SH-SY5Y (cell line): ENCODE measurements around the gene GABRA1.

Source experiments
- GATA2 ChIP-seq: IDR thresholded peaks from 2 replicates; pipeline ENCODE4 v1.6.1; 2011; ENCODE audit warnings: mild to moderate bottlenecking, low read depth, low read length
- GATA3 ChIP-seq: IDR thresholded peaks from 2 replicates; pipeline ENCODE4 v1.6.1; 2011; ENCODE audit warnings: low read depth, mild to moderate bottlenecking, low read length, moderate library complexity

GABRA1 gene

GRCh38 chr5:161847941-161848391, at the start of gene GABRA1:
GABRA1 (plus strand) TSS chr5:161848120; CDS start chr5:161850811, 2,691 bp downstream.
- TF ChIP-seq GATA2 (no peak), GATA3 (no peak)

GRCh38 chr5:161799316-161799715, 48.6 kb upstream of the GABRA1 start:
- TF ChIP-seq GATA3 = no peak
- TF ChIP-seq GATA2 = no peak

GRCh38 chr5:161804263-161804662, 43.7 kb upstream of the GABRA1 start:
- TF ChIP-seq GATA2 = no peak
- no peak for TF ChIP-seq GATA3

- TF ChIP-seq GATA3 (no peak), GATA2 (no peak)
Observed at GRCh38 chr5:161846746-161847145, 1.2 kb upstream of the GABRA1 start.

- TF ChIP-seq GATA2 (no peak), GATA3 (no peak)
Observed at GRCh38 chr5:161847447-161847846, 473 bp upstream of the GABRA1 start.

- no peak for TF ChIP-seq GATA3
- TF ChIP-seq GATA2 = no peak
Observed at GRCh38 chr5:161850491-161850890, 2.6 kb downstream of the GABRA1 start.

- TF ChIP-seq GATA3 (no peak), GATA2 (no peak)
Observed at GRCh38 chr5:161851691-161852299, 3.9 kb downstream of the GABRA1 start.

- TF ChIP-seq GATA2 (no peak), GATA3 (no peak)
Observed at GRCh38 chr5:161857358-161857757, 9.4 kb downstream of the GABRA1 start.

GRCh38 chr5:161863259-161863658, 15.3 kb downstream of the GABRA1 start:
- TF ChIP-seq GATA3 = no peak
- no peak for TF ChIP-seq GATA2

GRCh38 chr5:161863811-161864210, 15.9 kb downstream of the GABRA1 start:
- TF ChIP-seq GATA2 = no peak
- no peak for TF ChIP-seq GATA3

GRCh38 chr5:161865510-161865909, 17.6 kb downstream of the GABRA1 start:
- no peak for TF ChIP-seq GATA2
- TF ChIP-seq GATA3 = no peak

- TF ChIP-seq GATA3 = no peak
- no peak for TF ChIP-seq GATA2
Observed at GRCh38 chr5:161889971-161890370, 42.1 kb downstream of the GABRA1 start.

GRCh38 chr5:161895514-161895913, 47.6 kb downstream of the GABRA1 start:
- TF ChIP-seq GATA2 = no peak
- TF ChIP-seq GATA3 = no peak

- TF ChIP-seq GATA3 (no peak), GATA2 (no peak)
Observed at GRCh38 chr5:161897033-161897432, 49.1 kb downstream of the GABRA1 start.

- TF ChIP-seq GATA3 (no peak), GATA2 (no peak)
Observed at GRCh38 chr5:161899590-161899989, 51.7 kb downstream of the GABRA1 start.

GRCh38 chr5:161900981-161901380, 53.1 kb downstream of the GABRA1 start:
- TF ChIP-seq GATA3 (no peak), GATA2 (no peak)

- TF ChIP-seq GATA3 (no peak), GATA2 (no peak)
Observed at GRCh38 chr5:161921781-161922180, 73.9 kb downstream of the GABRA1 start.
